ENCODE measurements around the gene HSPB6. TPM values are rescaled to one million over a fixed set of nuclear protein-coding genes. Genes with fewer than 3 reads are reported as not detected.
"Not testable (repeated sequence)": the region's sequence is repeated elsewhere in the genome, so short reads cannot be mapped to it uniquely, and the experiment has no call there.

Gene HSPB6
- total and polyA plus RNA-seq, 7 donors = 303 to 1,308 (median 664) TPM

DNA sequence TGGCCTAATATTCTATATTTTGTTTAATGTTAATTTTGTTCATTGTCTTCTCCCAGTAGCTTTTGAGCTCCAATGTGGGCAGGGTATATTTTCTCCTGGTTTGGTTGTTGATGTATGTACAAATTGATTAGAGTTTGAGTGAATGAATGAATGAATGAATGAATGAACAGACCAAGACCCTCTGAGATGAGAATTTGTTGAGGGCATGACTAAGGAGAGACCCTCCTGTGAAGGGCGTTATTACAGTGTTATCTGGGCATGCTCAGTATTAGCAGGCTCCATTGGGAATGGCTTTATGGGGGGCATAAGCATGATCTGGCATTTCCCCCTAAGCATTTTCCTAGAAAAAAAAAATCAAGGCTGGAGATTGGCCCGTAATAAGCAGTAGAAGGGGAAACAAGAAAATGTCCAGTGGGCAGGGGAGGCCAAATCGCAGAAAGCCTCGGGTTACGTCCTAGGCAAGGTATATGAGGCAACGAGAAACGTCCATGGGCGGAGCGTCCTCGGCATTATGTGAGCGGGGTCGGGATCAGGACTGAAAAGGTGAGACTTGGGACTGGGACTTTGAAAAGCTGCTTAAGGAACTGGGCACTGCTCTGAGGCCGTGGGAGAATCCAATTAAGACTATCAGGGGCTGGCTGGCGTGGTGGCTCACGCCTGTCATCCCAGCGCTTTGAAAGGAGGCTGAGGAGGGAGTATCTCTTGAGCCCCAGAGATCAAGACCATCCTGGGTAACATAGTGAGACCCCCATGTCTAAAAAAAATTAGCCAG lies 17.6 kb upstream of the HSPB6 start:
- Histone ChIP-seq H3K27ac (no peak overlapping the region), H3K4me3 (peak overlapping the region; percentile 95), H3K9me3 (no peaks in the 10 kb centered on the region), H3K27me3 (ENCODE audit: insufficient read depth in 3 of 3, low read length in 2 of 3) (no peaks in the 10 kb centered on the region), H3K36me3 (ENCODE audit: insufficient read depth in 1 of 2, low read depth in 1 of 2) (peaks cover 0 to 12% of the 10 kb centered on the region in 2 donors), H3K4me1 (peaks cover 7% of the 10 kb centered on the region)
- 33 to 50% (median 40%) methylated on average over 16 of the region's 16 CpGs for WGBS, 3 donors
- peak in 1 of 4 donors; percentile 10 for ATAC-seq
- TF ChIP-seq, protein P1, sequence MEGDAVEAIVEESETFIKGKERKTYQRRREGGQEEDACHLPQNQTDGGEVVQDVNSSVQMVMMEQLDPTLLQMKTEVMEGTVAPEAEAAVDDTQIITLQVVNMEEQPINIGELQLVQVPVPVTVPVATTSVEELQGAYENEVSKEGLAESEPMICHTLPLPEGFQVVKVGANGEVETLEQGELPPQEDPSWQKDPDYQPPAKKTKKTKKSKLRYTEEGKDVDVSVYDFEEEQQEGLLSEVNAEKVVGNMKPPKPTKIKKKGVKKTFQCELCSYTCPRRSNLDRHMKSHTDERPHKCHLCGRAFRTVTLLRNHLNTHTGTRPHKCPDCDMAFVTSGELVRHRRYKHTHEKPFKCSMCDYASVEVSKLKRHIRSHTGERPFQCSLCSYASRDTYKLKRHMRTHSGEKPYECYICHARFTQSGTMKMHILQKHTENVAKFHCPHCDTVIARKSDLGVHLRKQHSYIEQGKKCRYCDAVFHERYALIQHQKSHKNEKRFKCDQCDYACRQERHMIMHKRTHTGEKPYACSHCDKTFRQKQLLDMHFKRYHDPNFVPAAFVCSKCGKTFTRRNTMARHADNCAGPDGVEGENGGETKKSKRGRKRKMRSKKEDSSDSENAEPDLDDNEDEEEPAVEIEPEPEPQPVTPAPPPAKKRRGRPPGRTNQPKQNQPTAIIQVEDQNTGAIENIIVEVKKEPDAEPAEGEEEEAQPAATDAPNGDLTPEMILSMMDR (IDR thresholded peaks at IDR 0.05) = no peak
- intact Hi-C loops (cut with DNase I) = no loop called here
- no peak for DNase-seq

DNA sequence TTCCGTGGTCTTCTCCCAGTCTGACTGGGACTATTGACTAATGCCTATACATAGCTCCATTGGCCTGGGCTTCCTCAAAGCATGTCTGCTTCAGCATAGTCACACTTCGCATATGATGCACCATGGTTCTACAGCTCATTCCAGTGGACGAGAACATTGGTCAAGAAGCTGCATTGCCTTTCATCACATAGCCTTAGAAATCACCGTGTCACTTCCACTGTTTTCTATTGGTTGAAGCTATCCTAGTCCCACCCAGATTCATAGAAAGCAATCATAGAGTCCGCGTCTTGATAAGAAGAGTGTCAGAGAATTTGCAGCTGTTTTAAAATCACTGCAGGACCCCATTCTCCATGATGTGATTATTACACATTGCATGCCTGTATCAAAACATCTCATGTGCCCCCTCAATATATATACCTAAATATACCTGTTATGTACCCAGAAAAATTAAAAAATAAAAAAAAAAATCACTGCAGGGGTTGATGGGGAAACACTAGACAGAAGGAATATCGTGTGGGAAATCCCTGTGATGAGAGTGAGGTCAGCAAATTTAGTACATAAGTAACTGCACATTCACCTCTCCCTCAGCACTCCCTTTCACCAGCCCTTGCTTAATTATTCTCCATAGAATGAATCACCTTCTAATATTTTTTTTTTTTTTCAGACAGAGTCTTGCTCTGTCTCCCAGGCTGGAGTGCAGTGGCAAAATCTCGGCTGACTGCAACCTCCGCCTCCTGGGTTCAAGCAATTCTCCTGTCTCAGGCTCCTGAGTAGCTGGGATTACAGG lies 16.4 kb upstream of the HSPB6 start:
- 45 to 59% (median 49%) methylated on average over 9 of the region's 9 CpGs for WGBS, 3 donors
- Histone ChIP-seq H3K9me3 (no peaks in the 10 kb centered on the region), H3K27ac (no peak overlapping the region), H3K4me3 (no peak overlapping the region), H3K36me3 (ENCODE audit: insufficient read depth in 1 of 2, low read depth in 1 of 2) (no peaks in the 10 kb centered on the region), H3K27me3 (ENCODE audit: insufficient read depth in 3 of 3, low read length in 2 of 3) (no peaks in the 10 kb centered on the region), H3K4me1 (peaks cover 7% of the 10 kb centered on the region)
- TF ChIP-seq, protein P1 (IDR thresholded peaks at IDR 0.05) = no peak
- ATAC-seq (no peak), DNase-seq (no peak)
- intact Hi-C loops (cut with DNase I) = no loop called here

DNA sequence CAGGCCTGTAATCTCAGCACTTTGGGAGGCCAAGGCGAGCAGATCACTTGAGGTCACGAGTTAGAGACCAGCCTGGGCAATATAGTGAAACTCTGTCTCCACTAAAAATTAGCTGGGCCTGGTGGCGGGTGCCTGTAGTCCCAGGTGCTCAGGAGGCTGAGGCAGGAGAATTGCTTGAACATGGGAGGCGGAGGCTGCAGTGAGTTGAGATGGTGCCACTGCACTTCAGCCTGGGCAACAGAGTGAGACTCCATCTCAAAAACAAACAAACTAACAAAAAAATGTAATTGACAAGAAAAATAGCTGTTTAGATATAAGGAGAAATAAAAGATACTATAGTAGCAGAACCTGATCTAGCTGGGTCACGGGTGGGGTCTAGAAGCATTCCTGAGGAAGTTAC lies 15.5 kb upstream of the HSPB6 start:
- 91 to 95% (median 94%) methylated on average over 5 of the region's 5 CpGs for WGBS, 3 donors

DNA sequence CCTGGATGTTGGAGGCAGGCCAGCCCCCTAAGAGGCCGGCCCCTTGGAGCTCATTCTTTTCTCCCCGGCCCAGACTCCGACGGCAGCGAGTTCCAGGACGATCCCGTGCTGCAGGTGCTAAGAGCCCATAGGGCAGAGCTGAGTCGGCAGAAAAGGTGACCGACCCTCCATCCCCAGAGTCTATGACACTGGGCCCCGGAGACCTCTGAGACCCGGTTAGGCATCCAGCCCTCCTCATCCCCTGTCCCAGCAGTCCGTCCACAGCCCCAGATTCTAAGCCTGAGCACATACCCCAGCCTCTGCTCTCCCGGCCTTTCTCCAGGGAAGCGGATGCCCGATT lies 11.2 kb upstream of the HSPB6 start:
- H3K27ac ChIP-seq = no peak overlapping the region
- intact Hi-C loops (cut with DNase I) = no loop called here
- peak in 1 of 4 donors; percentile 4 for ATAC-seq
- TF ChIP-seq, protein P1 (IDR thresholded peaks at IDR 0.05) = no peak
- no peak for DNase-seq
- peaks cover 0 to 27% of the 10 kb centered on the region in 2 donors for H3K36me3 ChIP-seq (ENCODE audit: insufficient read depth in 1 of 2, low read depth in 1 of 2)
- no peak overlapping the region for H3K4me3 ChIP-seq
- H3K4me1 ChIP-seq = no peaks in the 10 kb centered on the region
- WGBS, 3 donors = 69 to 71% (median 69%) methylated on average over 15 of the region's 15 CpGs
- H3K9me3 ChIP-seq = no peaks in the 10 kb centered on the region
- no peaks in the 10 kb centered on the region for H3K27me3 ChIP-seq (ENCODE audit: insufficient read depth in 3 of 3, low read length in 2 of 3)

More for the DNA sequence above, 15.5 kb upstream of the HSPB6 start:
- H3K36me3 ChIP-seq (ENCODE audit: insufficient read depth in 1 of 2, low read depth in 1 of 2); H3K9me3 ChIP-seq; H3K4me1 ChIP-seq; H3K27me3 ChIP-seq (ENCODE audit: insufficient read depth in 3 of 3, low read length in 2 of 3); DNase-seq; H3K4me3 ChIP-seq; ATAC-seq; intact Hi-C loops (cut with DNase I); H3K27ac ChIP-seq: not testable (repeated sequence)

Data from psoas muscle (tissue), 8 donors.